SJCRH30 (cell line): ENCODE measurements around the gene TBC1D12. TPM values are rescaled to one million over a fixed set of nuclear protein-coding genes. Genes with fewer than 3 reads are reported as not detected.
A peak's percentile ranks its signal among the peaks of the same experiment; 100 is the strongest.
"Not testable (repeated sequence)": the region's sequence is repeated elsewhere in the genome, so short reads cannot be mapped to it uniquely, and the experiment has no call there.

Source experiments
- DNase-seq, 2 experiments: peaks; one replicate each; pipeline ENCODE4 v3.0.0-alpha.2; 2015 to 2020
- H3K27ac ChIP-seq: fragments of 250-450 bp; sonication (Bioruptor Pico); 2 replicates; pipeline ENCODE4 v1.5.1; 2020; ENCODE audit warnings: mild to moderate bottlenecking, moderate library complexity
- H3K27me3 ChIP-seq: fragments of 250-450 bp; sonication (Bioruptor Pico); 2 replicates; pipeline ENCODE4 v1.5.1; 2020; ENCODE audit warnings: mild to moderate bottlenecking, moderate library complexity
- H3K36me3 ChIP-seq: fragments of 250-450 bp; sonication (Bioruptor Pico); 2 replicates; pipeline ENCODE4 v1.5.1; 2020; ENCODE audit warnings: mild to moderate bottlenecking, moderate library complexity
- H3K4me1 ChIP-seq: fragments of 250-450 bp; sonication (Bioruptor Pico); 2 replicates; pipeline ENCODE4 v1.5.1; 2020; ENCODE audit warnings: mild to moderate bottlenecking, moderate library complexity
- H3K4me3 ChIP-seq: fragments of 250-450 bp; sonication (Bioruptor Pico); 2 replicates; pipeline ENCODE4 v1.5.1; 2020; ENCODE audit warnings: mild to moderate bottlenecking, moderate library complexity
- H3K9me3 ChIP-seq: fragments of 250-450 bp; sonication (Bioruptor Pico); replicated peaks from 2 replicates; pipeline ENCODE4 v1.5.1; 2020; ENCODE audit warnings: mild to moderate bottlenecking, moderate library complexity
- total RNA-seq: library from RNA; depleted of rRNA; stranded (reverse); fragments of >200 nt; shearing (Covaris generic); gene quantifications from 2 replicates; pipeline ENCODE4 v1.2.3, GENCODE V29; 2014

Gene TBC1D12
- total RNA-seq, 1 experiment from 2014 or later: 13.2 TPM

- not testable (repeated sequence) for H3K27me3 ChIP-seq
These were observed 10.2 kb upstream of the TBC1D12 start for GRCh38 chr10:94392117-94392516.

GRCh38 chr10:94397549-94398370 lies 4.6 kb upstream of the TBC1D12 start:
- Histone ChIP-seq H3K9me3 (no peaks in the 10 kb centered on the region), H3K4me1 (peaks cover 8% of the 10 kb centered on the region; the same call in 1 of the 2 replicates), H3K36me3 (no peaks in the 10 kb centered on the region), H3K27me3 (no peaks in the 10 kb centered on the region), H3K4me3 (no peak overlapping the region), H3K27ac (peak overlapping the region; percentile 42)
- peak; percentile 80 for DNase-seq

More at GRCh38 chr10:94392117-94392516, 10.2 kb upstream of the TBC1D12 start:
- H3K9me3 ChIP-seq, H3K4me1 ChIP-seq, H3K27ac ChIP-seq, H3K4me3 ChIP-seq, DNase-seq, H3K36me3 ChIP-seq: not testable (repeated sequence)

DNA sequence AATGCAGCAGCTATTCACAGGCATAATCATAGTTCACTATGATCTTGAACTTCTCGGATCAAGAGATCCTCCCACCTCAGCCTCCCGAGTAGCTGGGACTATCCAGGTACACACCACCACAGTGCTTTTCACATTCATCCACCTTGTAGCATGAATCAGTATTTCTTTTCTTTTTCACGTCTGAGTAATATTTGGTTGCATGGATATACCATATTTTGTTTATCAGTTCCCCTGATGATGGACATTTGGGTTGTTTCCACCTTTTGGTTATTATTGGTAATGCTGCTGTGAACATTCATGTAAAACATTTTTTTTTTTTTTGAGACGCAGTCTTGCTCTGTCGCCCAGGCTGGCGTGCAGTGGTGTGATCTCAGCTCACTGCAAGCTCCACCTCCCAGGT lies 3.6 kb upstream of the TBC1D12 start:
- DNase-seq: no peak
- Histone ChIP-seq H3K4me1 (peaks cover 8% of the 10 kb centered on the region; the same call in 1 of the 2 replicates), H3K9me3 (no peaks in the 10 kb centered on the region), H3K27me3 (no peaks in the 10 kb centered on the region), H3K36me3 (no peaks in the 10 kb centered on the region), H3K4me3 (no peak overlapping the region), H3K27ac (no peak overlapping the region)

- Histone ChIP-seq H3K4me3 (peak overlapping the region; percentile 89), H3K9me3 (no peaks in the 10 kb centered on the region)
- peak; percentile 39 to 52 for DNase-seq
These were observed 570 bp downstream of the TBC1D12 start for GRCh38 chr10:94402843-94403379.

GRCh38 chr10:94403380-94404213 lies 1.3 kb downstream of the TBC1D12 start:
- no peaks in the 10 kb centered on the region for H3K9me3 ChIP-seq
- H3K36me3 ChIP-seq: no peaks in the 10 kb centered on the region
- H3K27ac ChIP-seq: peak overlapping the region; percentile 86; the same call in 1 of the 2 replicates
- DNase-seq: peak; percentile 43 to 62
- H3K27me3 ChIP-seq: no peaks in the 10 kb centered on the region
- H3K4me3 ChIP-seq: peak overlapping the region; percentile 89
- H3K4me1 ChIP-seq: peaks cover 12% of the 10 kb centered on the region

More at GRCh38 chr10:94402843-94403379, 570 bp downstream of the TBC1D12 start:
- Histone ChIP-seq H3K36me3 (no peaks in the 10 kb centered on the region), H3K27ac (peak overlapping the region; percentile 86), H3K27me3 (no peaks in the 10 kb centered on the region), H3K4me1 (peaks cover 8% of the 10 kb centered on the region)

GRCh38 chr10:94405406-94405805 lies 3.1 kb downstream of the TBC1D12 start:
- Histone ChIP-seq H3K36me3 (no peaks in the 10 kb centered on the region), H3K4me1 (peaks cover 25% of the 10 kb centered on the region), H3K27ac (no peak overlapping the region), H3K27me3 (no peaks in the 10 kb centered on the region), H3K9me3 (no peaks in the 10 kb centered on the region), H3K4me3 (no peak overlapping the region)
- DNase-seq: no peak

DNA sequence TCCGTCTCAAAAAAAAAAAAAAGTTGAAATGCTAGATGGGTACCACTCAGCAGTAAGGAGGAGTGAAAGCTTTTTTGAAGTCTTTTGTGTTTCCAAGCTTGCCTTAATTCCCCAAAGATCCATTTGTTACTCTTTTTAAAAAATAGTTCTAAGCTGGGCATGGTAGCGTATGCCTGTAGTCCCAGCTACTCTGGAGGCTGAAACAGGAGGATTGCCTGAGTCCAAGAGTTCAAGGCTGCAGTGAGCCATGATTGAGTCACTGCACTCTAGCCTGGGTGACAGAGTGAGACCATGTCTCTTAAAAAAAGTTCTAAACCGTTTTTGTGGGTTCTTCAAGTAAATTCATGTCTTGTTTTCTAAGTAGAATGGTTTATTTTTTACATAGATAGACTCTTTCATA lies 5.3 kb downstream of the TBC1D12 start:
- no peaks in the 10 kb centered on the region for H3K36me3 ChIP-seq
- no peak overlapping the region for H3K4me3 ChIP-seq
- H3K9me3 ChIP-seq: no peaks in the 10 kb centered on the region
- H3K4me1 ChIP-seq: peaks cover 25% of the 10 kb centered on the region
- H3K27me3 ChIP-seq: no peaks in the 10 kb centered on the region
- no peak for DNase-seq
- H3K27ac ChIP-seq: peak overlapping the region; percentile 59; the same call in 1 of the 2 replicates

DNA sequence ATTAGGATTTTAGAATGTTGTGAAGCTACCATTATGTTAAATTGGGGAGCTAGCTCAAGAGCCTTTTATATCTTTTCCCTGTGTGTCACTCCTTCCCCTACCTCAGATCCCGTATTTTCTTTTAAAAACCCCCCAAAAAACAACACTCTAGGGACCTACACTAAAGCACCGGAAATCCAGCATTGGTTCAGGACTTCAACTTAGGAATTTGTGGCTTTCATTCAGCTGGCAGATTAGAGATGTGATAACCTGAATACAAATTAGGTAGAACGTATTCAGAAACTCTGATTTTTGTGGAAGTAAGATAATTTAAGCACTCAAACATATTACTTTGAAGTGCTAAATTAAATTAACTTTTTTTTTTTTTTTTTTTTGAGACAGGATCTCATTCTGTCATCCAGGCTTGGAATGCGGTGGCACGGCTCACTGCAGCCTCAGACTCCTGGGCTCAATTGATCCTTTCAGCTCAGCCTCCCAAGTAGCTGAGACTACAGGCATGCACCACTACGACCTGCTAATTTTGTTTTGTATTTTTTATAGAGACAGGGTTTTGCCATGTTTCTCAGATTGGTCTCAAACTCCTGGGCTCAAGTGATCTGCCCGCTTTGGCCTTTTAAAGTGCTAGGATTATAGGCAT lies 6.8 kb downstream of the TBC1D12 start:
- Histone ChIP-seq H3K4me1 (peaks cover 25% of the 10 kb centered on the region), H3K9me3 (no peaks in the 10 kb centered on the region), H3K36me3 (no peaks in the 10 kb centered on the region), H3K27ac (peak overlapping the region; percentile 59), H3K4me3 (peak overlapping the region; percentile 48), H3K27me3 (no peaks in the 10 kb centered on the region)
- peak; percentile 38 to 75 for DNase-seq

GRCh38 chr10:94411304-94411703 lies 9.0 kb downstream of the TBC1D12 start:
- Histone ChIP-seq H3K9me3 (no peaks in the 10 kb centered on the region), H3K4me1 (peaks cover 22% of the 10 kb centered on the region), H3K36me3 (no peaks in the 10 kb centered on the region), H3K4me3 (no peak overlapping the region), H3K27ac (no peak overlapping the region), H3K27me3 (no peaks in the 10 kb centered on the region)
- DNase-seq: no peak

- H3K9me3 ChIP-seq: no peaks in the 10 kb centered on the region
- no peak for DNase-seq
- H3K27me3 ChIP-seq: no peaks in the 10 kb centered on the region
- H3K4me3 ChIP-seq: no peak overlapping the region
- H3K36me3 ChIP-seq: no peaks in the 10 kb centered on the region
- H3K4me1 ChIP-seq: peaks cover 19% of the 10 kb centered on the region
- H3K27ac ChIP-seq: no peak overlapping the region
These were observed 10.1 kb downstream of the TBC1D12 start for GRCh38 chr10:94412449-94412848.

GRCh38 chr10:94413361-94413760 lies 11.0 kb downstream of the TBC1D12 start:
- Histone ChIP-seq H3K27ac (no peak overlapping the region), H3K36me3 (no peaks in the 10 kb centered on the region), H3K4me3 (no peak overlapping the region), H3K9me3 (no peaks in the 10 kb centered on the region), H3K27me3 (no peaks in the 10 kb centered on the region), H3K4me1 (peaks cover 14% of the 10 kb centered on the region)
- DNase-seq: no peak

DNA sequence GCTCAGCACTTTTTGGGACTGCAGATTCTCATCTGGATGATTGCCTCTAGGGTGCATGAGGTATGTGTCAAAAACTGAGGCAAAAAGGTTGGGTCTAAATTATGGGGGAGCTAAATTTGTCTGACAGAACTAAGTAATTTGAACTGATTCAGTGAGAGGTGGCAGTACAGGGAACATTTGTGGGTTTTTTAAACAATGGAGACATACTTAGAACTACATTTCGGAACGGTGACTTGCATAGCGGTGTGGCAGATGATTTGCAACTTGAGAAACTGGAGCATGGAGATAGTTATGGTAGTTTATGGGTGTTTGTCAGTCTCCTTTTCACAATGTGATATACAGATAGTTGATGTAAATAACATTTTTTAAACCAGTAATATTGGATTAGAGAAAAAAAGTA lies 14.6 kb downstream of the TBC1D12 start:
- Histone ChIP-seq H3K9me3 (no peaks in the 10 kb centered on the region), H3K4me3 (no peak overlapping the region), H3K27ac (no peak overlapping the region), H3K36me3 (no peaks in the 10 kb centered on the region), H3K4me1 (no peaks in the 10 kb centered on the region), H3K27me3 (no peaks in the 10 kb centered on the region)
- DNase-seq: no peak

DNA sequence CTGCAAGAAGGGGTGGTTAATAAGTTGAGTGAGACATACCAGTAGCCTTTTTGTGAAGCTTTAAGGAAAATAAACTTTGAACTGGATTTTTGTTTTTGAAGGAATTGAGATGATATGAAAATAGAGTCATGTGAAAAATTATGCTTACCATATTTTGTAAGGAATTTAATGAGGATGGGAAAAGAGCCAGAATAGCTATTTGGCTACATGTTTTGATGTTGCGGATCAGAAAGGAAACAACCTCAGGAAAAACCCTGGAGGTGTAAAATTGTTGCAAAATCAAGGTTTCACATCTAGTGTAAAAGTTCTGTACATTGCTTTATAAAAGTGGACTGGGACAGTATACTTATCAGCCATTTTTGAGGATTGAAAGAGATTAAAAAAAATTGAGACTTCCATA lies 15.0 kb downstream of the TBC1D12 start:
- no peaks in the 10 kb centered on the region for H3K9me3 ChIP-seq
- H3K4me1 ChIP-seq: no peaks in the 10 kb centered on the region
- H3K4me3 ChIP-seq: no peak overlapping the region
- H3K27me3 ChIP-seq: no peaks in the 10 kb centered on the region
- no peak for DNase-seq
- H3K27ac ChIP-seq: no peak overlapping the region
- no peaks in the 10 kb centered on the region for H3K36me3 ChIP-seq

DNA sequence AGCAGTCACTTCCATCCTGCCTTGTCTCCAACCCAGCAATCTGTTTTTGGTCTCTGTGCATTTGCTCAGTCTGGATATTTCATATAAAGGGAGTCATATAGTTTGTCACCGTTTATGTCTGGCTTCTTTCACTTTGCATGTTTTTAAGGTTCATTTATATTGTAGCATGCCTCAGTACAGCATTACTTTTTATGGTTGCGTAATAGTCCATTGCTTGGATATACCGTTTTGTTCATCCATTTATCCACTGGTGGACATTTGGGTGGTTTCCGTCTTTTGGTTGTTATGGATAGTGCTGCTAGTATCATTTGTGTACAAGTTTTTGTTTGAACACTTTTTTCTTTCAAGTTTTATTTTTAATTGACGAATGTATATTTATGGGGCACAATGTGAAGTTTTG lies 18.2 kb downstream of the TBC1D12 start:
- Histone ChIP-seq H3K4me1 (no peaks in the 10 kb centered on the region), H3K27me3 (no peaks in the 10 kb centered on the region), H3K36me3 (no peaks in the 10 kb centered on the region), H3K27ac (no peak overlapping the region), H3K9me3 (no peaks in the 10 kb centered on the region), H3K4me3 (no peak overlapping the region)
- DNase-seq: no peak
